Natural killer cell (primary cell): ENCODE measurements around the gene ZMAT5. TPM values are rescaled to one million over a fixed set of nuclear protein-coding genes. Genes with fewer than 3 reads are reported as not detected.

Source experiments
- ATAC-seq, 3 donors: fragments of 150-1000 bp in 2 of 3; fragments of 200-7000 bp in 1 of 3; cut with Tn5 transposase; 1 replicate in 1 of 3; 2 replicates in 2 of 3; pipeline ENCODE4 v1.10.0; 2021; ENCODE audit warnings: mild to moderate bottlenecking in 2 of 3, moderate library complexity in 2 of 3
- DNase-seq, 2 donors: peaks; one replicate each; pipeline versions ENCODE4 v3.0.0 to v3.0.0-alpha.2; 2013 to 2021; ENCODE audit warnings: mixed read lengths in 1 of 2
- H3K27ac ChIP-seq: one replicate; pipeline ENCODE4 v1.5.1; 2013; ENCODE audit warnings: mild to moderate bottlenecking, low read length
- H3K27me3 ChIP-seq: one replicate; pipeline ENCODE4 v1.6.1; 2013; ENCODE audit warnings: low read length; ENCODE audit not compliant: control insufficient read depth, insufficient read depth
- H3K36me3 ChIP-seq: one replicate; pipeline ENCODE4 v1.6.1; 2013; ENCODE audit warnings: low read length; ENCODE audit not compliant: control insufficient read depth, insufficient read depth
- H3K4me1 ChIP-seq: one replicate; pipeline ENCODE4 v1.6.1; 2013; ENCODE audit warnings: low read length; ENCODE audit not compliant: control insufficient read depth, insufficient read depth
- H3K4me3 ChIP-seq: one replicate; pipeline ENCODE4 v1.5.1; 2013; ENCODE audit warnings: low read length
- H3K9me3 ChIP-seq: one replicate; pipeline ENCODE4 v1.6.1; 2013; ENCODE audit warnings: low read length; ENCODE audit not compliant: control insufficient read depth, insufficient read depth
- H3K27ac Mint-ChIP-seq, 2 donors: one replicate each; pipeline ENCODE4 v1.8.0; 2022; ENCODE audit warnings: mild to moderate bottlenecking in 2 of 2, mixed read lengths in 2 of 2, moderate library complexity in 1 of 2
- H3K27me3 Mint-ChIP-seq, 2 donors: one replicate each; pipeline ENCODE4 v1.8.0; 2022; ENCODE audit warnings: low read depth in 2 of 2, mixed read lengths in 2 of 2
- H3K36me3 Mint-ChIP-seq: one replicate; pipeline ENCODE4 v1.8.0; 2022; ENCODE audit warnings: mixed read lengths
- H3K4me1 Mint-ChIP-seq, 2 donors: one replicate each; pipeline ENCODE4 v1.8.0; 2022; ENCODE audit warnings: mixed read lengths in 2 of 2
- H3K4me3 Mint-ChIP-seq: one replicate; pipeline ENCODE4 v1.8.0; 2022; ENCODE audit warnings: mild to moderate bottlenecking, moderate library complexity, mixed read lengths
- H3K9me3 Mint-ChIP-seq, 2 donors: one replicate each; pipeline ENCODE4 v1.8.0; 2022; ENCODE audit warnings: mixed read lengths in 2 of 2
- WGBS: methylation state at CpG from one replicate; pipeline ENCODE4 v1.1.7; 2013; ENCODE audit warnings: missing lambda C conversion rate; ENCODE audit not compliant: insufficient coverage; 5-methylcytosine and 5-hydroxymethylcytosine counted together
- intact Hi-C: fragments of 100-400 bp; cut with micrococcal nuclease; formaldehyde crosslinking; loops from one replicate; pipeline ENCODE4 v1.14.2; 2022
- total RNA-seq, 4 donors: library from RNA; stranded (reverse); fragments of 120-200 nt in 1 of 4; gene quantifications; one replicate each; pipeline versions ENCODE4 v1.2.3 to v1.2.4, GENCODE V29; 2013 to 2022
- TF ChIP-seq, protein P1 (sequence below): fragments of 200-600 bp; IDR thresholded peaks from one replicate; pipeline ENCODE4 v1.8.0; 2022; ENCODE audit warnings: antibody characterized with exemption

Gene ZMAT5
- total RNA-seq, 3 donors from 2014 or later (not counting 1 experiment from before 2014, with no cell fraction given): 15.9 to 20.0 (median 16.0) TPM

DNA sequence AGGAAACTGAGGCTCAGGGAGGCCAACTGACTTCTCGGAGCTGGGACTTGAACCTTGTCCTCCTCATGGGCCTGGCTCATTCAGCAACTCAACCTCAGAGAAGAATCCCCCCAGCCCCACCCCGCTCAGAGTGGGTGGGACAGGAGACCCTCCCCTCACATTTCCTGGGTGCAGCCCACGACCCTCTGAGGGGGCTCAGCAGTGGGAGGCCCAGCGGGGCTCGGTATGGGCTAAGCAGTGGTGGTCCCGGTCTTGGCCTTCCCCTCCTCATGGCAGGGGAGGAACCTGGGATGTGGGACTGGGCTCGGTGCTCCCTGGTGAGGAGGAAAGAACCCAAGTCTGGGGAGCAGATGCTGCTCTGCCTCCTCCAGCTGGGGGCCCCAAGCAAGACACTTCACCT is 61.2 kb downstream of the ZMAT5 start:
- no peak overlapping the region for H3K4me3 ChIP-seq
- Mint-ChIP-seq H3K27me3 (peaks cover 0 to 9% of the 10 kb centered on the region in 2 donors), H3K27ac (no peak overlapping the region), H3K36me3 (no peaks in the 10 kb centered on the region), H3K4me3 (no peak overlapping the region), H3K4me1 (peaks cover 0 to 10% of the 10 kb centered on the region in 2 donors), H3K9me3 (no peaks in the 10 kb centered on the region)
- DNase-seq (no peak), ATAC-seq (no peak)
- 93% methylated on average over 7 of the region's 7 CpGs for WGBS
- no peaks in the 10 kb centered on the region for H3K9me3 ChIP-seq
- no peaks in the 10 kb centered on the region for H3K36me3 ChIP-seq
- H3K27ac ChIP-seq: no peak overlapping the region
- intact Hi-C loops: no loop called here
- TF ChIP-seq, protein P1, sequence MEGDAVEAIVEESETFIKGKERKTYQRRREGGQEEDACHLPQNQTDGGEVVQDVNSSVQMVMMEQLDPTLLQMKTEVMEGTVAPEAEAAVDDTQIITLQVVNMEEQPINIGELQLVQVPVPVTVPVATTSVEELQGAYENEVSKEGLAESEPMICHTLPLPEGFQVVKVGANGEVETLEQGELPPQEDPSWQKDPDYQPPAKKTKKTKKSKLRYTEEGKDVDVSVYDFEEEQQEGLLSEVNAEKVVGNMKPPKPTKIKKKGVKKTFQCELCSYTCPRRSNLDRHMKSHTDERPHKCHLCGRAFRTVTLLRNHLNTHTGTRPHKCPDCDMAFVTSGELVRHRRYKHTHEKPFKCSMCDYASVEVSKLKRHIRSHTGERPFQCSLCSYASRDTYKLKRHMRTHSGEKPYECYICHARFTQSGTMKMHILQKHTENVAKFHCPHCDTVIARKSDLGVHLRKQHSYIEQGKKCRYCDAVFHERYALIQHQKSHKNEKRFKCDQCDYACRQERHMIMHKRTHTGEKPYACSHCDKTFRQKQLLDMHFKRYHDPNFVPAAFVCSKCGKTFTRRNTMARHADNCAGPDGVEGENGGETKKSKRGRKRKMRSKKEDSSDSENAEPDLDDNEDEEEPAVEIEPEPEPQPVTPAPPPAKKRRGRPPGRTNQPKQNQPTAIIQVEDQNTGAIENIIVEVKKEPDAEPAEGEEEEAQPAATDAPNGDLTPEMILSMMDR: no peak
- H3K27me3 ChIP-seq: no peaks in the 10 kb centered on the region
- peaks cover 3% of the 10 kb centered on the region for H3K4me1 ChIP-seq

GRCh38 chr22:29704528-29705285 is 62.1 kb downstream of the ZMAT5 start:
- Mint-ChIP-seq H3K27ac (no peak overlapping the region), H3K9me3 (no peaks in the 10 kb centered on the region), H3K27me3 (peaks cover 0 to 9% of the 10 kb centered on the region in 2 donors), H3K36me3 (no peaks in the 10 kb centered on the region), H3K4me1 (peaks cover 0 to 10% of the 10 kb centered on the region in 2 donors), H3K4me3 (no peak overlapping the region)
- TF ChIP-seq, protein P1: no peak
- DNase-seq (no peak), ATAC-seq (no peak)
- intact Hi-C loops: no loop called here
- Histone ChIP-seq H3K4me3 (no peak overlapping the region), H3K36me3 (no peaks in the 10 kb centered on the region), H3K27ac (no peak overlapping the region), H3K9me3 (no peaks in the 10 kb centered on the region), H3K27me3 (no peaks in the 10 kb centered on the region), H3K4me1 (peaks cover 3% of the 10 kb centered on the region)
- WGBS: 69% methylated on average over 10 of the region's 14 CpGs

DNA sequence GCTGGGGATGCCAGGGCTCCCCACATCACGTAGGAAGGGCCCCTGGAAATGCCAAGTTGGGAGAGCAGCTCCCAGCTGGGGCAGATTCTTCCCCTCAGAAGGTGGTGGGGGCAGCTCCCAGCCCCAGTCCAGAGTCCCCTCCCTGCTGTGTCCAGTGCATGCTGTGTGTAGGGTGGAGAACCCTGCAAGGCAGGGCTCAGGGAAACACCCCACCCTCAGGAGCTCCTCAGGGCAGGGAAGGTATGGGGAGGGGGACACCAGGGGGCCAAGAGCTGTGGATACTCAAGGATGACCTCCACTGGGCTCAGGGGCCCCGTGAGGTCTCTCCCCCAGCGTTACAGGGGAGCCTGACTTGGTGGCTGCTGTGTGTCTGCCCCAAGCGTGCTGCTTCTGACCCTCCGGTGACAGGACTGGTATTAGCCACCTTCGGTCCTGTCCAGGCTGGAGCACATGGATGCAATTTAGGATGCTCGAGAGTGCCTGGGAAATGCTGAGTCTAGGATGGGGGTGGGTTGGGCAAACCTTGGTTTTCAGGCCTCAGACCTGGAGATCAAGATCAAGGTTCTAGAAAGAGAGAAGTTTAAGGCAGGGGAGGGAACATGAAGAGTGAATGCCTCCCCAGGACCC is 63.1 kb downstream of the ZMAT5 start:
- H3K27me3 Mint-ChIP-seq: peaks cover 0 to 9% of the 10 kb centered on the region in 2 donors
- 80% methylated on average over 7 of the region's 7 CpGs for WGBS
- no peaks in the 10 kb centered on the region for H3K9me3 Mint-ChIP-seq
- H3K4me3 Mint-ChIP-seq: no peak overlapping the region
- Histone ChIP-seq H3K36me3 (no peaks in the 10 kb centered on the region), H3K27me3 (no peaks in the 10 kb centered on the region), H3K4me3 (no peak overlapping the region), H3K9me3 (no peaks in the 10 kb centered on the region), H3K4me1 (peaks cover 3% of the 10 kb centered on the region), H3K27ac (no peak overlapping the region)
- intact Hi-C loops: no loop called here
- H3K36me3 Mint-ChIP-seq: no peaks in the 10 kb centered on the region
- TF ChIP-seq, protein P1: no peak
- no peak overlapping the region for H3K27ac Mint-ChIP-seq
- DNase-seq (no peak), ATAC-seq (no peak)
- peaks cover 0 to 10% of the 10 kb centered on the region in 2 donors for H3K4me1 Mint-ChIP-seq
